Measurements from ENCODE around the gene SCAND1. TPM values are rescaled to one million over a fixed set of nuclear protein-coding genes. Genes with fewer than 3 reads are reported as not detected.

The SCAND1 gene
- total and polyA plus RNA-seq, 2 donors (not counting 1 experiment from before 2014, with no cell fraction given) = 8.3 to 44.3 TPM

- DNase-seq (ENCODE audit: low read depth in 2 of 2) = no peak
- H3K27ac ChIP-seq (ENCODE audit: insufficient read depth, low read length) = no peak overlapping the region
These were observed 6.4 kb downstream of the SCAND1 start for GRCh38 chr20:35947907-35948306.

GRCh38 chr20:35947489-35947888 lies 6.8 kb downstream of the SCAND1 start:
- Histone ChIP-seq H3K27ac (ENCODE audit: insufficient read depth, low read length) (no peak overlapping the region), H2AFZ (ENCODE audit: low read length) (no peak overlapping the region), H3K4me3 (replicated peaks in 1 of 4; ENCODE audit: control extremely low read depth in 1 of 4, insufficient read depth in 1 of 4, low read depth in 3 of 4, low read length in 4 of 4) (no peak overlapping the region), H3K27me3 (ENCODE audit: control insufficient read depth, insufficient read depth, low read length) (no peaks in the 10 kb centered on the region), H3K4me1 (ENCODE audit: control insufficient read depth, extremely low read depth, insufficient read depth, low read length) (peaks cover 2% of the 10 kb centered on the region), H3K9me3 (ENCODE audit: control insufficient read depth, insufficient read depth, low read depth, low read length) (no peaks in the 10 kb centered on the region), H3K79me2 (ENCODE audit: control insufficient read depth, insufficient read depth, low read length) (peaks cover 8% of the 10 kb centered on the region), H3K9ac (ENCODE audit: insufficient read depth, low read length) (no peak overlapping the region), H3K36me3 (ENCODE audit: control insufficient read depth, insufficient read depth, low read length) (peaks cover 1% of the 10 kb centered on the region), H4K20me1 (ENCODE audit: control insufficient read depth, extremely low read depth, insufficient read depth, low read length) (no peaks in the 10 kb centered on the region), H3K4me2 (ENCODE audit: extremely low read depth, insufficient read depth, low read length) (no peak overlapping the region)
- peak; percentile 10 to 17 for DNase-seq (ENCODE audit: low read depth in 2 of 2)
- TF ChIP-seq CTCF (conservative IDR thresholded peaks at IDR 0.05 in 1 of 2, IDR thresholded peaks at IDR 0.05 in 1 of 2; ENCODE audit: low read depth in 1 of 2, low read length in 2 of 2) (peak in 1 of 2 donors; percentile 20), EZH2 (IDR thresholded peaks at IDR 0.05; ENCODE audit: low read length, missing control alignments) (no peak)

More at GRCh38 chr20:35947907-35948306, 6.4 kb downstream of the SCAND1 start:
- Histone ChIP-seq H3K79me2 (ENCODE audit: control insufficient read depth, insufficient read depth, low read length) (peaks cover 12% of the 10 kb centered on the region), H3K4me3 (replicated peaks in 1 of 4; ENCODE audit: control extremely low read depth in 1 of 4, insufficient read depth in 1 of 4, low read depth in 3 of 4, low read length in 4 of 4) (no peak overlapping the region), H3K9me3 (ENCODE audit: control insufficient read depth, insufficient read depth, low read depth, low read length) (no peaks in the 10 kb centered on the region), H3K4me1 (ENCODE audit: control insufficient read depth, extremely low read depth, insufficient read depth, low read length) (peaks cover 4% of the 10 kb centered on the region), H3K9ac (ENCODE audit: insufficient read depth, low read length) (no peak overlapping the region), H3K36me3 (ENCODE audit: control insufficient read depth, insufficient read depth, low read length) (peaks cover 1% of the 10 kb centered on the region), H2AFZ (ENCODE audit: low read length) (no peak overlapping the region), H4K20me1 (ENCODE audit: control insufficient read depth, extremely low read depth, insufficient read depth, low read length) (no peaks in the 10 kb centered on the region), H3K27me3 (ENCODE audit: control insufficient read depth, insufficient read depth, low read length) (no peaks in the 10 kb centered on the region), H3K4me2 (ENCODE audit: extremely low read depth, insufficient read depth, low read length) (no peak overlapping the region)
- TF ChIP-seq EZH2 (IDR thresholded peaks at IDR 0.05; ENCODE audit: low read length, missing control alignments) (no peak), CTCF (conservative IDR thresholded peaks at IDR 0.05 in 1 of 2, IDR thresholded peaks at IDR 0.05 in 1 of 2; ENCODE audit: low read depth in 1 of 2, low read length in 2 of 2) (no peak)

GRCh38 chr20:35942243-35942642 lies 12.1 kb downstream of the SCAND1 start:
- H3K79me2 ChIP-seq (ENCODE audit: control insufficient read depth, insufficient read depth, low read length) = no peaks in the 10 kb centered on the region

More at GRCh38 chr20:35942243-35942642, 12.1 kb downstream of the SCAND1 start:
- no peak overlapping the region for H3K27ac ChIP-seq (ENCODE audit: insufficient read depth, low read length)
- no peak for TF ChIP-seq EZH2 (IDR thresholded peaks at IDR 0.05; ENCODE audit: low read length, missing control alignments)
- TF ChIP-seq CTCF (conservative IDR thresholded peaks at IDR 0.05 in 1 of 2, IDR thresholded peaks at IDR 0.05 in 1 of 2; ENCODE audit: low read depth in 1 of 2, low read length in 2 of 2) = no peak
- no peak overlapping the region for H3K4me2 ChIP-seq (ENCODE audit: extremely low read depth, insufficient read depth, low read length)
- no peaks in the 10 kb centered on the region for H4K20me1 ChIP-seq (ENCODE audit: control insufficient read depth, extremely low read depth, insufficient read depth, low read length)
- no peaks in the 10 kb centered on the region for H3K9me3 ChIP-seq (ENCODE audit: control insufficient read depth, insufficient read depth, low read depth, low read length)
- H3K36me3 ChIP-seq (ENCODE audit: control insufficient read depth, insufficient read depth, low read length) = peaks cover 7% of the 10 kb centered on the region
- H3K27me3 ChIP-seq (ENCODE audit: control insufficient read depth, insufficient read depth, low read length) = no peaks in the 10 kb centered on the region
- no peak overlapping the region for H3K4me3 ChIP-seq (replicated peaks in 1 of 4; ENCODE audit: control extremely low read depth in 1 of 4, insufficient read depth in 1 of 4, low read depth in 3 of 4, low read length in 4 of 4)
- H2AFZ ChIP-seq (ENCODE audit: low read length) = no peak overlapping the region
- H3K9ac ChIP-seq (ENCODE audit: insufficient read depth, low read length) = no peak overlapping the region
- no peak for DNase-seq (ENCODE audit: low read depth in 2 of 2)
- no peaks in the 10 kb centered on the region for H3K4me1 ChIP-seq (ENCODE audit: control insufficient read depth, extremely low read depth, insufficient read depth, low read length)

All from fibroblast of lung (primary cell).